Karpas-422 (cell line): ENCODE measurements around the gene NR1D2. TPM values are rescaled to one million over a fixed set of nuclear protein-coding genes. Genes with fewer than 3 reads are reported as not detected.
"Not testable (repeated sequence)": the region's sequence is repeated elsewhere in the genome, so short reads cannot be mapped to it uniquely, and the experiment has no call there.

Source experiments
- DNase-seq: peaks from one replicate; pipeline ENCODE4 v3.0.0-alpha.2; 2015
- H2AFZ ChIP-seq: fragments of 200-600 bp; sonication (generic); 2 replicates; pipeline ENCODE4 v1.6.1; 2014; ENCODE audit warnings: antibody characterized with exemption, low read length, mixed read lengths
- H3K27ac ChIP-seq: fragments of 200-600 bp; sonication (generic); 2 replicates; pipeline ENCODE4 v1.5.1; 2014; ENCODE audit warnings: mild to moderate bottlenecking, low read length, moderate library complexity
- H3K27me3 ChIP-seq: fragments of 200-600 bp; sonication (generic); 2 replicates; pipeline ENCODE4 v1.6.1; 2014; ENCODE audit warnings: low read length, mixed read lengths
- H3K36me3 ChIP-seq: fragments of 200-600 bp; sonication (generic); 2 replicates; pipeline ENCODE4 v1.6.1; 2014; ENCODE audit warnings: low read length, mixed read lengths; ENCODE audit not compliant: insufficient read depth
- H3K4me1 ChIP-seq: fragments of 200-600 bp; sonication (generic); 2 replicates; pipeline ENCODE4 v1.6.1; 2014; ENCODE audit warnings: mild to moderate bottlenecking, low read length, mixed read lengths
- H3K4me2 ChIP-seq: fragments of 200-600 bp; sonication (generic); 2 replicates; pipeline ENCODE4 v1.6.1; 2014; ENCODE audit warnings: low read length, low read depth, mild to moderate bottlenecking; ENCODE audit not compliant: poor library complexity, severe bottlenecking
- H3K4me3 ChIP-seq: fragments of 200-600 bp; sonication (generic); 2 replicates; pipeline ENCODE4 v1.5.1; 2014; ENCODE audit warnings: mild to moderate bottlenecking, antibody characterized with exemption, low read length, mixed read lengths
- H3K79me2 ChIP-seq: fragments of 200-600 bp; sonication (generic); 2 replicates; pipeline ENCODE4 v1.6.1; 2014; ENCODE audit warnings: mild to moderate bottlenecking, low read length, mixed read lengths
- H3K9ac ChIP-seq: fragments of 200-600 bp; sonication (generic); 2 replicates; pipeline ENCODE4 v1.6.0; 2014; ENCODE audit warnings: low read length
- H3K9me2 ChIP-seq: fragments of 200-600 bp; sonication (generic), shearing (Covaris generic); replicated peaks from 2 replicates; pipeline ENCODE4 v1.6.0; 2014; ENCODE audit warnings: mild to moderate bottlenecking, low read length, moderate library complexity; ENCODE audit not compliant: insufficient read depth
- H3K9me3 ChIP-seq: fragments of 300-700, 200-600 bp; sonication (generic); 2 replicates; pipeline ENCODE4 v1.6.1; 2014; ENCODE audit warnings: low read length, mixed read lengths
- H4K20me1 ChIP-seq: fragments of 200-600 bp; sonication (generic); 2 replicates; pipeline ENCODE4 v1.6.1; 2014; ENCODE audit warnings: mild to moderate bottlenecking, antibody characterized with exemption, low read length, low read depth; ENCODE audit not compliant: insufficient read depth
- total RNA-seq: library from RNA; depleted of rRNA; stranded (reverse); fragments of >200 nt; shearing (Covaris generic); gene quantifications from 2 replicates; pipeline ENCODE4 v1.2.3, GENCODE V29; 2014; ENCODE audit warnings: low replicate concordance; rRNA removed

The NR1D2 gene
- total RNA-seq, 1 experiment from 2014 or later: 12.8 TPM

DNA sequence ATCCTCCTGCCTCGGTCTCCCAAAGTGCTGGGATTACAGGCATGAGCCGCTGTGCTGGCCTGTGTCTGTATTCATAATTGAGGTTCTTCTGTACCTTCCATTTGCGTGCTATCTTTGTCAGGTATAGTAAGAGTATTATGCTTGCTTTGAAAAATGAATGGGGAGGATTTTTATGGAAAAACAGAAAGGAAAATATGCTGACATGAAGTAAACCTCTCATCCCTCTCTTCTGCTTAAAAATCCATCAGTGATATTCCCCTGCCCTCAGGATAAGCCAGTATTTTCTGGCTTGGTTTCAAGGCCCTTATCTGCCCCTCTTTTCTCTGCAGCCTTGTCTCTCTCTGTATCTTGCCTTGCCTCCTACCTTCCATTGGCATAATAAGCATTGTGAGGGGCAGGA is 80.7 kb downstream of the NR1D2 start:
- Histone ChIP-seq H3K4me3 (no peak overlapping the region), H3K9me3 (no peaks in the 10 kb centered on the region), H3K9me2 (no peaks in the 10 kb centered on the region), H3K27me3 (peaks cover 3% of the 10 kb centered on the region; the same call in 1 of the 2 replicates), H3K79me2 (no peaks in the 10 kb centered on the region), H4K20me1 (no peaks in the 10 kb centered on the region), H3K4me1 (no peaks in the 10 kb centered on the region), H3K27ac (no peak overlapping the region), H3K4me2 (no peak overlapping the region), H3K36me3 (no peaks in the 10 kb centered on the region), H2AFZ (no peak overlapping the region), H3K9ac (no peak overlapping the region)
- no peak for DNase-seq

DNA sequence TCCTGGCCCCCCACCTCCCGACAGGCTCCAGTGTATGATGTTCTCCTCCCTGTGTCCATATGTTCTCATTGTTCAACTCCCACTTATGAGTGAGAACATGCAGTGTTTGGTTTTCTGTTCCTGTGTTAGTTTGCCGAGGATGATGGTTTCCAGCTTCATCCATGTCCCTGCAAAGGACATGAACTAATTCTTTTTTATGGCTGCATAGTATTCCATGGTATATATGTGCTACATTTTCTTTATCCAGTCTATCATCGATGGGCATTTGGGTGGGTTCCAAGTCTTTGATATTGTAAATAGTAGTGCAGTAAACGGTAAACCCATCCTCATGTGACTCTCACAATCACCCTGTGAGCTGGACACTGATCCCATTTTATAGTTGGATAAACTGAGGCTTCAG is 81.6 kb downstream of the NR1D2 start:
- not testable (repeated sequence) for H3K36me3 ChIP-seq, H4K20me1 ChIP-seq, H3K4me3 ChIP-seq, H3K27ac ChIP-seq, H3K79me2 ChIP-seq, H2AFZ ChIP-seq, DNase-seq, H3K9ac ChIP-seq, H3K9me3 ChIP-seq, H3K27me3 ChIP-seq, H3K9me2 ChIP-seq, H3K4me1 ChIP-seq, H3K4me2 ChIP-seq

DNA sequence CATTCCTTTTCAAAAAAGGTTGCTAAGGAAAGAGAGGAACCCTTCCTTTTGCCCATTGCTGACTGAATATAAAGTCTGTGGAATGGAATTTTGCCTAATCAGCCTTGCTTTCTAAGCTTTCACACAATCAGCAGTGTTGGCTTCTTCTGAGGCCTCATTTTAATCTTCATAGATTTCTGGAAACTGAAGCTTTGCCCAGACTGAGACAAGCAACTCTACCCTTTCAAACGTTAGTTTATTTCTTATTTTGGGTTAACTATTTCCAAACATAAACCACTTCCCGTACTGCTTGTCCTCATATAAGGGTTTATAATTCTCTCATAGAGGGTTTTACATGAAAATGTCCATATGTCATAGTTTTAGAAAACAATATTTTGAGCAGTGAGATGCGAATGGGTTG is 82.9 kb downstream of the NR1D2 start:
- H2AFZ ChIP-seq: no peak overlapping the region
- no peaks in the 10 kb centered on the region for H4K20me1 ChIP-seq
- no peak overlapping the region for H3K9ac ChIP-seq
- no peak overlapping the region for H3K4me3 ChIP-seq
- no peaks in the 10 kb centered on the region for H3K36me3 ChIP-seq
- no peaks in the 10 kb centered on the region for H3K4me1 ChIP-seq
- no peaks in the 10 kb centered on the region for H3K9me3 ChIP-seq
- no peaks in the 10 kb centered on the region for H3K9me2 ChIP-seq
- H3K27me3 ChIP-seq: peaks cover 3% of the 10 kb centered on the region; the same call in 1 of the 2 replicates
- no peak for DNase-seq
- H3K79me2 ChIP-seq: no peaks in the 10 kb centered on the region
- H3K27ac ChIP-seq: no peak overlapping the region
- H3K4me2 ChIP-seq: no peak overlapping the region

Other genes starting within 250 kb of the NR1D2 start
- gene UBE2E1, start 139.3 kb upstream of the NR1D2 start, total RNA-seq: 104 and 200 TPM in 2 replicates
- gene NKIRAS1, start 28.3 kb upstream of the NR1D2 start, total RNA-seq: 0.97 and 3.5 TPM in 2 replicates
- 2,950 and 2,991 TPM in 2 replicates for gene RPL15, start 28.2 kb upstream of the NR1D2 start, total RNA-seq